Endodermal cell (in vitro differentiated cells): ENCODE results near the gene KRTAP2-4. TPM values are rescaled to one million over a fixed set of nuclear protein-coding genes. Genes with fewer than 3 reads are reported as not detected.
"Not testable (repeated sequence)": the region's sequence is repeated elsewhere in the genome, so short reads cannot be mapped to it uniquely, and the experiment has no call there.

Experiments
- DNase-seq: peaks from one replicate; pipeline ENCODE4 v3.0.0-alpha.2; 2017
- H3K27ac ChIP-seq: 2 replicates; pipeline ENCODE4 v1.5.1; 2013; ENCODE audit warnings: mild to moderate bottlenecking, low read depth, low read length, moderate library complexity
- H3K27me3 ChIP-seq: 2 replicates; pipeline ENCODE4 v1.6.1; 2013; ENCODE audit warnings: mild to moderate bottlenecking, low read length, moderate library complexity; ENCODE audit not compliant: insufficient read depth, control insufficient read depth, poor library complexity, severe bottlenecking
- H3K36me3 ChIP-seq: 2 replicates; pipeline ENCODE4 v1.7.0; 2013; ENCODE audit warnings: mild to moderate bottlenecking, low read length, moderate library complexity; ENCODE audit not compliant: control insufficient read depth, insufficient read depth
- H3K4me1 ChIP-seq: one replicate; pipeline ENCODE4 v1.7.0; 2013; ENCODE audit warnings: low read length; ENCODE audit not compliant: control insufficient read depth, insufficient read depth
- H3K4me3 ChIP-seq: 2 replicates; pipeline ENCODE4 v1.5.1; 2013; ENCODE audit warnings: mild to moderate bottlenecking, low read length, moderate library complexity
- H3K9ac ChIP-seq: 2 replicates; pipeline ENCODE4 v1.6.1; 2013; ENCODE audit warnings: mild to moderate bottlenecking, low read length, moderate library complexity; ENCODE audit not compliant: poor library complexity, severe bottlenecking; ENCODE audit errors: extremely low read depth
- H3K9me3 ChIP-seq: 2 replicates; pipeline ENCODE4 v1.6.1; 2013; ENCODE audit warnings: mild to moderate bottlenecking, low read length, moderate library complexity; ENCODE audit not compliant: control insufficient read depth
- H3K27ac Mint-ChIP-seq: 2 replicates; pipeline ENCODE4 v1.8.0; 2020; ENCODE audit warnings: mixed read lengths
- H3K27me3 Mint-ChIP-seq: 2 replicates; pipeline ENCODE4 v1.8.0; 2021; ENCODE audit warnings: mild to moderate bottlenecking, mixed read lengths; ENCODE audit not compliant: insufficient read depth
- H3K36me3 Mint-ChIP-seq: 2 replicates; pipeline ENCODE4 v1.8.0; 2020; ENCODE audit warnings: low read depth, mixed read lengths
- H3K4me1 Mint-ChIP-seq: 2 replicates; pipeline ENCODE4 v1.8.0; 2020; ENCODE audit warnings: mixed read lengths
- H3K4me3 Mint-ChIP-seq: 2 replicates; pipeline ENCODE4 v1.8.0; 2020; ENCODE audit warnings: mild to moderate bottlenecking, moderate library complexity, mixed read lengths
- H3K9me3 Mint-ChIP-seq: 2 replicates; pipeline ENCODE4 v1.8.0; 2020; ENCODE audit warnings: mild to moderate bottlenecking, mixed read lengths
- CTCF ChIP-seq: fragments of 200-600 bp; sonication (generic); conservative IDR thresholded peaks from 2 replicates; pipeline ENCODE4 v1.5.0; 2021; ENCODE audit warnings: antibody characterized with exemption, mild to moderate bottlenecking
- WGBS, 2 experiments: methylation state at CpG; one replicate each; pipeline versions ENCODE4 v1.1.5 to v1.1.7; 2013; ENCODE audit warnings: missing lambda C conversion rate in 2 of 2, mixed read lengths in 1 of 2; ENCODE audit not compliant: insufficient coverage in 1 of 2, insufficient read length in 1 of 2; 5-methylcytosine and 5-hydroxymethylcytosine counted together
- total RNA-seq, 2 donors: library from RNA; stranded (reverse); fragmentation: NEBNext Ultra II Directional in 1 of 2; extraction: Animal tissue kit (Norgen Biotek cat#: 25700) in 1 of 2; gene quantifications; 2 replicates in 1 of 2; 3 replicates in 1 of 2; pipeline ENCODE4 v1.2.1, GENCODE V29; 2021

Gene KRTAP2-4
- total RNA-seq, 2 donors from 2014 or later, result not detected

DNA sequence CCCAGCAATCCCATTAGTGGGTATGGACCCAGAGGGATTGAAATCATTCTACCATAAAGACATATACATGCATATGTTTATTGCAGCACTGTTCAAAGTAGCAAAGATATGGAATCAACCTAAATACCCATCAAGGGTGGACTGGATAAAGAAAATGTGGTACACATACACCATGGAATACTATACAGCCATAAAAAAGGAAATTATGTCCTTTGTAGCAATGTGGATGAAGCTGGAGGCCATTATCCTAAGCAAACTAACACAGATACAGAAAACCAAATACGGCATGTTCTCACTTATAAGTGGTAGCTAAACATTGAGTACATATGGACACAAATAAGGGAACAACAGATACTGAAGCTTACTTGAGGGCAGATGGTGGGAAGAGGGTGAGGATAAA, 8.1 kb downstream of the KRTAP2-4 start:
- Mint-ChIP-seq H3K36me3 (no peaks in the 10 kb centered on the region), H3K27ac (no peak overlapping the region), H3K4me1 (peaks cover 3% of the 10 kb centered on the region), H3K9me3 (peaks cover 7% of the 10 kb centered on the region), H3K4me3 (no peak overlapping the region), H3K27me3 (no peaks in the 10 kb centered on the region)
- Histone ChIP-seq H3K36me3 (no peaks in the 10 kb centered on the region), H3K27me3 (no peaks in the 10 kb centered on the region), H3K27ac (no peak overlapping the region), H3K9ac (no peak overlapping the region), H3K4me3 (no peak overlapping the region), H3K4me1 (no peaks in the 10 kb centered on the region), H3K9me3 (peaks cover 7% of the 10 kb centered on the region)
- TF ChIP-seq CTCF, result no peak
- no peak for DNase-seq
- no CpG with 5 or more reads among the region's 1 CpG for WGBS, 2 experiments

- WGBS, 2 experiments, result 100% methylated on average over 1 of the region's 6 CpGs; no CpG with 5 or more reads in 1 of the 2 experiments
These were observed 10.5 kb downstream of the KRTAP2-4 start, which contains the start of gene KRTAP2-2 for GRCh38 chr17:41055130-41055529. TSS of gene KRTAP2-2 (minus strand) at chr17:41055230. CDS start at chr17:41055211, 19 bp downstream.

GRCh38 chr17:41054556-41054955, 11.1 kb downstream of the KRTAP2-4 start:
- H3K9ac ChIP-seq, H3K36me3 ChIP-seq, H3K27me3 Mint-ChIP-seq, H3K4me3 Mint-ChIP-seq, H3K27ac Mint-ChIP-seq, H3K27ac ChIP-seq, H3K9me3 Mint-ChIP-seq, H3K27me3 ChIP-seq, DNase-seq, H3K9me3 ChIP-seq, H3K36me3 Mint-ChIP-seq, H3K4me1 Mint-ChIP-seq, H3K4me1 ChIP-seq, H3K4me3 ChIP-seq: not testable (repeated sequence)
- 92 to 100% methylated on average over 2 to 6 of the region's 9 CpGs for WGBS, 2 experiments

More at GRCh38 chr17:41055130-41055529, 10.5 kb downstream of the KRTAP2-4 start, which contains the start of gene KRTAP2-2:
- not testable (repeated sequence) for H3K27me3 Mint-ChIP-seq, H3K9me3 ChIP-seq, H3K36me3 ChIP-seq, H3K27ac ChIP-seq, H3K4me3 Mint-ChIP-seq, H3K4me3 ChIP-seq, DNase-seq, H3K27ac Mint-ChIP-seq, H3K4me1 Mint-ChIP-seq, H3K4me1 ChIP-seq, H3K9me3 Mint-ChIP-seq, H3K27me3 ChIP-seq, H3K36me3 Mint-ChIP-seq, H3K9ac ChIP-seq

DNA sequence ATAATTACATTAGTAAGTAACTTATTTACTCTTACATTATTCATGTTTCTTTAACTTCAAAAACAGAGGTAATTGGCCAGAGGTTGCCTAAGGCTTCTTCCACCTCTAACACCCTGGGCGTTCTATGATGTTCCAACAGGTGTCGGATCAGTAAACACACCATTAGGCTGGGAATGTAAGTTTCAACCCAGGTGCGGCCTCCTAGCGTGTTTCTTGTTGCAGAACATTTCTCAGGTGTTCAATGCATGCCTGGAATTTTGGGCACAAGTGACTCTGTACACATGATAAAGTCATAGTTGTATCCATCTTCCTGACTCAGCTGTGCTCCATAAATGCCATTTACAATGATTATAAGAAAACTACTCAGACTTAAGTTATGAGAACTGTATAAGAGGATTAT, 11.7 kb downstream of the KRTAP2-4 start:
- 69 to 93% methylated on average over 2 to 4 of the region's 4 CpGs for WGBS, 2 experiments
- peaks cover 7% of the 10 kb centered on the region for H3K4me1 Mint-ChIP-seq
- Histone ChIP-seq H3K27ac (no peak overlapping the region), H3K27me3 (no peaks in the 10 kb centered on the region), H3K4me3 (no peak overlapping the region), H3K9ac (no peak overlapping the region), H3K4me1 (no peaks in the 10 kb centered on the region), H3K36me3 (no peaks in the 10 kb centered on the region), H3K9me3 (peaks cover 7% of the 10 kb centered on the region)
- no peaks in the 10 kb centered on the region for H3K27me3 Mint-ChIP-seq
- no peak for DNase-seq
- TF ChIP-seq CTCF, result no peak
- no peak overlapping the region for H3K27ac Mint-ChIP-seq
- H3K9me3 Mint-ChIP-seq, result peaks cover 7% of the 10 kb centered on the region
- H3K4me3 Mint-ChIP-seq, result no peak overlapping the region
- H3K36me3 Mint-ChIP-seq, result no peaks in the 10 kb centered on the region
